Activated CD4-positive, alpha-beta T cell treated with anti-CD3 and anti-CD28 coated beads, Interleukin-2, amount 50 U/mL, for 48 hours (primary cell): ENCODE results near the gene CABP1.
A peak's percentile ranks its signal among the peaks of the same experiment; 100 is the strongest.
"Not testable (repeated sequence)": the region's sequence is repeated elsewhere in the genome, so short reads cannot be mapped to it uniquely, and the experiment has no call there.

Source experiments
- DNase-seq, 2 experiments: peaks; one replicate each; pipeline ENCODE4 v3.0.0-alpha.2; 2020

CABP1 gene

DNA sequence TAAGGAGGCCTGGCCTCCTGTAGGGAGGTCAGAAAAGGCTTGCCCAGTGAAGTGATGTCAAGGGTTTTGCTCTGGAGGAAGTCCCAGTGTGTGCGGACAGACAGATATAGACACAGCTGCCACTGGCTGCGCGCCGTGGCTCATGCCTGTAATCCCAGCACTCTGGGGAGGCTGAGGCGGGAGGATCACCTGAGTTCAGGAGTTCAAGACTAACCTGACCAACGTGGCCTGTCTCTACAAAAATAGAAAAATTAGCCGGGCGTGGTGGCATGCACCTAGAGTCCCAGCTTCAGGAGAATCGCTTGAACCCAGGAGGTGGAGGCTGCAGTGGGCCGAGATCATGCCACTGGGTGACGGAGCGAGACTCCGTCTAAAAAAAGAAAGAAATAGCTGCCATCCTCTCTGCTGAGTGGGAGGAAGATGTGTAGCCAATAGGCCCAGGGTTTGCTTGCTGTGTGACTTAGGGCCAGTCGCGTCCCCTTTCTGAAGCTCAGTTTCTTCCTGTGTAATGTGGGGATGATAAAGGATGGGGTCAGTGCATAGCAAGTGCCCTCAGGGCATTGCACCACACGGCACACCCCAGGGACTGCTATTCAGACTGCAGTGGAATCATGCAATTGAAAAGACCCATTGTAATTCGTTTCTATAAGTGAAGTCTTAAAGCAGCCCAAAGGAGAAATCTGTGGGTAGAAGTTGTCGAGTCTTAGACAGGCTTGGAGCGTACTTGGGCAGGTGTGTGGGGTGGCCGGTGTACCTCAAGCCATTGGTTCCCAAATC, 27.9 kb downstream of the CABP1 start:
- DNase-seq = no peak

GRCh38 chr12:120668868-120669840, 28.7 kb downstream of the CABP1 start:
- DNase-seq = no peak

DNA sequence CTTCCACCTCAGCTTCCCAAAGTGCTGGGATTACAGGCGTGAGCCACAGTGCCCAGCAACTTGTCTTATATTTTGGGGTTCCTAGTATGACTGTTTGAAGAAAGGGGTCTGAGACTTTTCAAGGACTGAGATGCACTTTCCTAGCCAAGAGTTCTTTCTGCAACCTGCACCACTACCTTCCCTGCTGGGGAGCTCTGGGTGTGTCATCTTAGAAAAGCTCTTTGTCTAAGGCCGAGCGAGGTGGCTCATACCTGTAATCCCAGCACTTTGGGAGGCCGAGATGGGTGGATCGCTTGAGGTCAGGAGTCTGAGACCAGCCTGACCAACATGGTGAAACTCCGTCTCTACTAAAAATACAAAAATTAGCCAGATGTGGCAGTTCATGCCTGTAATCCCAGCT, 29.8 kb downstream of the CABP1 start:
- not testable (repeated sequence) for DNase-seq

DNA sequence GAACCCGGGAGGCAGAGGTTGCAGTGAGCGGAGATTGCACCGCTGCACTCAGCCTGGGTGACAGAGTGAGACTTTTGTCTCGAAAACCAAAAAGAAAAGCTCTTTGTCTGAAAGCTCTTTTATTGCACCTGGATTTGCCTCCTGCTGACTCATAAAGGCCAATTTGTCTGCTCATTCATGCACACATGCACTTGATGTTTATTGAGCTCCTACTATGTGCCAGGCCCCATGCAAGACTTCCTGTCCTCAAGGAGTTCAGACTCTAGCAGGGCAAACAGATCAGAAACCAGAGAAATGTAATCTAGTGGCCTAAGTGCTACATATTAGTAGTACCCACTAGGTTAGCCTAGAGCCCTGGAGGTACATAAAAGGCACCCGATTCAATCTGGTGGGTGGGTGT, 30.2 kb downstream of the CABP1 start:
- no peak for DNase-seq

DNA sequence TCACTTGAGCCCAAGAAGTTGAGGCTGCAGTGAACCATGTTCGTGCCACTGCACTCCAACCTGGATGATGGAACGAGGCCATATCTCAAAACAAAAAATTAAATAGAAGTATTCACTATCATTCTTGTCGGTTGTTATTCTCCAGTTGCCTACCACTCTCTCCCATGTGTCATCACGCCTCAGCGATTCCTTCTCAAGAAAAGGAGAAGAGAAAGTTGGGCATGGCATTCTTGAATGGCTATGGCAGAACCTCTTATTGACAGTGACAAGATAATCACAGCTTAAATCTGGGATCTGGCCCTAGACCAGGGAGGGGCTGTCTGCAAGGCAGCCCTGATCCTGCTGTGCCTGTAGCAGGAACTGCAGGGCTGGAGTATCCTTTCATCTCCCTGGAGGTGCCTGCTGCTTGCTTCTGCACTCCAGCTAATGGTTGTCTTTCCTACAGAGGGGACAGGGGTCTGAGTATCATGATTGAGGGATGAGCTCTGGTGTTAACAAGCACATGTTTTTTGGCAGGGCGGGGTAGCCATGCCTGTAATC, 33.7 kb downstream of the CABP1 start:
- no peak for DNase-seq

DNA sequence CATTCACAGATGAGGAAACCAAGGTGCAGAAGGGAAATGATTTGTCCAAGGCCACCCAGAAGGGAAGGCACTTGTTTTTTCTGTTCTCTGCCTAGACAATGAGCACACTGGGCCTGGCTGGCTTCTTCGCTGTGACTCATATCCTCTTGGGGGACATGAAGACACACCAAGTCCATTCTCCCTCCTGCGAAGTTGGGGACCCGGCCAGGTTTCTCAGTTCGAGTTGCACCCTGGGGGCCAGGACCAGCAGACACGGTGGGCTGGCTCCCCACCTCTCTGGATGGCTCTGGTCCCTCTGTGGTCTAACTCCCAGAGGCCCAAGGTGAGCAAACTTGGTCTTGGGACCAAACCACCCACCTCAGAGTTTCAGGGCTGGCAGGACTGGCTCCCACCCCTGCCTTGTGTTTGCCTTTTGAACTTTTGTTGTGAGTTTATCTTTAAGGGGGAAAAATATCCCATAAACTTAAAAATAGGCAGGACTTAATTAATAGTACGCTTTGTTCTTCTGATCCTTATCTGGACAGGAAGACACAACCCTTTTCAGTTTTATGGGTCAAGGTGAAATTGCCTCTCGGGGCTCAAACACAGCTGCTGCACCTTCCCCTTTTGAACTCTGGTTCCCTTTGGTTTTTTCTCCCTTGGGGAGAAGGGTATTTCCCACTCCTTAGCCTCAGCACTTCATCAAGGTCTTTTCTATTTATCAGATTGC, 37.5 kb downstream of the CABP1 start:
- peak; percentile 8 to 20 for DNase-seq

GRCh38 chr12:120678572-120678971, 38.1 kb downstream of the CABP1 start:
- DNase-seq = peak; percentile 6 to 31

- DNase-seq = no peak
Observed at GRCh38 chr12:120680165-120680738, 39.8 kb downstream of the CABP1 start.

DNA sequence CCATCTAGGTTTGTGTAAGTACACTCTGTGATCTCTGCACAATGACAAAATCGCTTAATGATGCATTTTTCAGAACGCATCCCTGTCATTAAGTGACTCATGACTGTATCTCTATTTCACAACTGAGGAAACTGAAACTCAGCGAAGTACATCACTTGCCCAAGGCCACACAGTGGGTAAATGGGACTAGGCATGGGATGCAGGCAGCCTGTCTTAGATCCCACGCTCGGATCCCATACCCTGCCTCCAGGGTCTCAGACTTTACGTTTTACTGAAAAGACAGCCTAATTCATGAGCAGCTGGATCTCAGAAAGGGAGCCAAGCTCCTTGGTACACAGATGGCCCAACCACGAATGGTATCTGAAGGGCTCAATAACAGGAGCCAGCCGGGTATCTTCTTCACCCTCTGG, 44.1 kb downstream of the CABP1 start:
- DNase-seq = peak; percentile 22 to 29

DNA sequence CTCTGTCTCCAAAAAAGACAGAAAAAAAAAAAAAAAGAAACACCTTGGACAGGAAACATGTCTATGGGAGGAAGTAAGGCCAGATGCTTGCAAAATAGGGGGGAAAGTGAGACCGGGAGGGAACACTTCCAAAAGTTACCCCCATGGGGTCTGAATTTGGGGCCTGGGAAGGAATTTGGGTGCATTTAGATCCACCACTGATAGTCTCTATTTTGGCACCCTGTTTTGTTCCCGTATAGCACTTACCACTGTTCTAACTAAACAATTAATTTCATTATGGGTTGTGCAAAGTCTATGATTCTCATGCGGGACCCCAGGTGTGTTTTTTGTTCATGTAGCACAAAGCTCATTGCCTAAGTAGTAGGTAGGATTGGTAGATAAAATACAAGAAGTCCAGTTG, 45.1 kb downstream of the CABP1 start:
- DNase-seq = no peak

DNA sequence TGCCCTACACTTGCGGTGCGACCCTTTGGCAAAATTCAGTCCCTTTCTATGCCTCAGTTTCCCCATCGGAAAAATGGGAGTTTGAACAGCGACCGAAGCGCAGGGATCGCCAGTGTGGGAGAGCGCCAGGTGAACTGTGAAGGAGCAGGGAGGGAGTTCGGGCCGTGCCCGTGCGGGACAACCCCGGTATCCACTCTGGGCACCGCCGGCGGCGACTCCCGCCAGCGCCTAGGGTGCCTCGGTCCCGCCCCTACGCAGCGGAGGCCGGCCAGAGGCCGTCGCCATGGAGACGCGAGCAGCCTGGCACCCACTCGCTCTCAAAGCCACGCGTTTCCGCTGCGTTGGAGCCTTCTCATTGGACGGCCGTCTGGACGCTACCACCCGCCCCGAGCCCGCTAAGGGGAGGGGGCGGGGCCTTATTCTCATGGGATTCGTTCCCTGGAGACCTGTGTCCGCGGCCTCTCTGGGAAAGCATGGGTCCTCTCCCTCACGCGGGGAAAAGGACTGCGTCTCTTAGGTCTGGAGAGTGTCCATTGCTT, 45.8 kb downstream of the CABP1 start:
- DNase-seq = peak; percentile 97 to 98

DNA sequence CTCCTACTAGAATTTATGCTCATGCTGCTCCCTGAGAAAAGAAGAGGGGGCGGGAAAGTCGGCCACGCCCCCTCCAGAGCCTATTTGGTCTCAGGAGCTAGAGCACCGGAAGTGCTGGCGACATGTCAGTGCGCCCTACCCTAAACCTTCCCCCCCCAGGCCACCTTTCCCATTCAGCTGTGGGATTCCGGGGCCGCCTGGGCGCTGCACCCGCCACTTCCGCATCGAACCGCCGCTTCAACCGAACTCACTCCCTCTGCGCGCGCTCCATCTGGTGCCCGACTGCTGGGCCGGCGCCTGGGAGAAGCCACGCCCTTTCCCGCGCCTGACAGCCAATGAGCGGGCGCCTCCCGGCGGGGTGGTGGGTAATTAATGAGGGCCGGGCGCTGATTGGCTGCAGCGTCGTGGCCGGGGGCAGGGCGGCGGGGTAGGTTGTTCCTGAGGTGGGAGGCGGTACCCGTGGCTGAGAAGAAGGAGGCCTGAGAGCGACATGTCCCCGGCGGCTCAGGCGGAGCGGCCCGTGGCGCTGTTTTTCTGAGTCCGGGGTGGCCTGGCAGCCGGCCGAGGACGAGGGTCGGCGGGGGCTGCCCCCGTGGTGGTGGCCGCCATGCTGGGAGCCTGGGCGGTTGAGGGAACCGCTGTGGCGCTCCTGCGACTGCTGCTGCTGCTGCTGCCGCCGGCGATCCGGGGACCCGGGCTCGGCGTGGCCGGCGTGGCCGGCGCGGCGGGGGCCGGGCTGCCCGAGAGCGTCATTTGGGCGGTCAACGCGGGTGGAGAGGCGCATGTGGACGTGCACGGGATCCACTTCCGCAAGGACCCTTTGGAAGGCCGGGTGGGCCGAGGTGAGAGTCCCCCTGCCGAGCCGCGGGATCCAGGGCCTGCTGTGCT, 46.5 kb downstream of the CABP1 start, which contains the start of gene MLEC:
TSS of gene MLEC (plus strand) at position 460 of the 888 bp plus-strand sequence. CDS start at position 608, 148 bp downstream.
- peak; percentile 99 for DNase-seq

DNA sequence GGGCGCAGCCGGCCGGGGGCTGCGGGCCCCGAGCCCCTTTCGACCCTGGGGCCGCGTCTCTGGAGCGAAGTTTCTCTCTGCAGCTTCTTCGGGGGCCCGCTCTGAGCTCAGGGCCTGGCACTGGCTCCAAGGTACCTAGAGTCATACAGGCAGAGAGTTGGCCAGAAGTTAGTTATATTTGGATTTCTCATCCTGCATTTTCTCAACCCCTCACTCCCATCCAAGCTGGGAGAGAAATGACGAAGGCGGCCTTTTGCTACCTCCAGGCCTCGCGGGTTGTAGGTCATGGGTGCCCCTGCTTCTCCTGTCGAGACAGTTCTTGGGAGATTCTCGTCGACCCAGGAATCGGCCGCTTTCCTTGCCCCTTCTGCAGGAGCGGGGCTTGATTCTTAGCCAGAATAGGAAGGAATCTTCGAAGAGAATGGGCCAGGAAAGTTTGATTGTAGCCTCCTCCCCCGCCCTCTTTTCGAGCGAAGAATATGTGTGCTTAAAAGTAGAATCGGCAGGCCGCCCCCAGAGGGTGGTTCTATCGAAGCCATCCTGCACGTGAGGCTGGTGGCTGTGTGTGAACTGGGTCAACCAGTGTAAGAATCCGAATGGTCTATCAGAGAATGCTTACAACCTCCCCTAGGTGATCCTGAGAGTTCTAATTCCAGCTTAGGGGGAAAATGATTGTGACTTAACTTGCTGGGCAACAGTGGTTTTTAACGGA, 47.3 kb downstream of the CABP1 start:
- peak; percentile 52 to 56 for DNase-seq

DNA sequence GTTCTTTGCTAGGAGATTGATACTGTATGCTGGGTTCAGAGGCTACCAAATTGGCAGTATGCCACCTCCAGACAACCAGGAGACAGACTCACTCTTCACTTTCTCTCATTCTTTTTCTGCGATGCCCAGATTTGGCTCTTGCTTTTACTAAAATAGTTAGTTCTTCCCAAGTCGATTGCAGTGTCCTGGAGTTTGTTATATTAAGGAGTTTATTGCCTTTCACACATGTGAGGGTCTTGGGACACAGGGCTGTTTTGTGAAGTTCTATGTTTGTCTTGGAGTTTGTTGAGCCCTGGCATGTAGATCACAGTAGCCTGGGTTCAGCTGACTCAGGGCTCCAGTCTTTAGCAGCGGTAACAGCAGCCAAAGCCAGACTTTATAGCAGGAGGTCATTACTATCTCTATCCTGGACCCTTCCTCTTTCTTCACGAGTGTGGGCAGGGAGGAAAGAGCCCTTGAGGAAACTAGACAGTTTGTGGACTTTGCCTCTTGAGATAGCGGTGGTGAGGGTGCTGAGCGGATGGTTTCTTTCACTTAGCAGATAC, 48.2 kb downstream of the CABP1 start:
- no peak for DNase-seq

DNA sequence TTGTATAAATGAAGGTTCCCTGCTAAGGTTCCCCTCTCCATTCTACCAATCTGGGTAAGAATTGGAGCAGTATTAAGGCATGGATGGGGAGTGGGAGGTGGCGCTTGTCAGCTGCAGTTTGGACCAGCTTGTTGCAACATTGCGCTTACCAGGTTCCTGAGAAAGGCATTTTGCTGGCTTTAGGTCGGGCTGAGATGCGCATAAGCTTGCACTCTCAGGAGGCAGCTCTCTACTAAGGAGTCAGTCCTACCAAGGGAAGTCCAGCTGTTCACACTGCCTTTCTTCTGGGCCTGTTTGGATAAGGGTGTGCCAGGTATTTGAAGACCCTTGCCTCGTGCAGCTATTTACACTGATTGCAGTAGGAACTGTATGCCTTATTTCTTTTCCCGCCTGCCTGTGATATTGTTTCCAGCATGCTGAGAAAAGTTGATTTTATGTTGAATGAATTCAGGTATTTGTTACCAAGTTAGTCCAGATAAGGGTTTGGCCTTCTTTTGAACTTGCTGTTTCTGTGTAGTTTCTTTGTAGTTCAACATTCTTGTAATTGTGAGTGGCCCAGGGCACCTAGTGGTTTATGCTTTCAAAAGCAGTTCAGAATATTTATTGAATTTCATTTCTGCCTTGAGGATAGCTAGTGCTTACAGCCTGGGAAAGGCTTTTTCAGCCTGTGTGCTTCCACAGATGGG, 49.1 kb downstream of the CABP1 start:
- DNase-seq = no peak

GRCh38 chr12:120690083-120690450, 49.6 kb downstream of the CABP1 start:
- DNase-seq = no peak

- DNase-seq = no peak
Observed at GRCh38 chr12:120690978-120691377, 50.6 kb downstream of the CABP1 start.

GRCh38 chr12:120692524-120693033, 52.2 kb downstream of the CABP1 start:
- DNase-seq = no peak

GRCh38 chr12:120693848-120694247, 53.4 kb downstream of the CABP1 start:
- DNase-seq = no peak
